Regular cardiac myocyte (primary cell): ENCODE results near the gene TEAD1. TPM values are rescaled to one million over a fixed set of nuclear protein-coding genes. Genes with fewer than 3 reads are reported as not detected.

Experiments
- total RNA-seq: library from RNA; depleted of rRNA; stranded (reverse); fragments of >200 nt; gene quantifications from 2 replicates; pipeline ENCODE4 v1.2.3, GENCODE V29; 2014

Gene TEAD1
- total RNA-seq: 65.7 and 70.7 TPM in 2 replicates

DNA sequence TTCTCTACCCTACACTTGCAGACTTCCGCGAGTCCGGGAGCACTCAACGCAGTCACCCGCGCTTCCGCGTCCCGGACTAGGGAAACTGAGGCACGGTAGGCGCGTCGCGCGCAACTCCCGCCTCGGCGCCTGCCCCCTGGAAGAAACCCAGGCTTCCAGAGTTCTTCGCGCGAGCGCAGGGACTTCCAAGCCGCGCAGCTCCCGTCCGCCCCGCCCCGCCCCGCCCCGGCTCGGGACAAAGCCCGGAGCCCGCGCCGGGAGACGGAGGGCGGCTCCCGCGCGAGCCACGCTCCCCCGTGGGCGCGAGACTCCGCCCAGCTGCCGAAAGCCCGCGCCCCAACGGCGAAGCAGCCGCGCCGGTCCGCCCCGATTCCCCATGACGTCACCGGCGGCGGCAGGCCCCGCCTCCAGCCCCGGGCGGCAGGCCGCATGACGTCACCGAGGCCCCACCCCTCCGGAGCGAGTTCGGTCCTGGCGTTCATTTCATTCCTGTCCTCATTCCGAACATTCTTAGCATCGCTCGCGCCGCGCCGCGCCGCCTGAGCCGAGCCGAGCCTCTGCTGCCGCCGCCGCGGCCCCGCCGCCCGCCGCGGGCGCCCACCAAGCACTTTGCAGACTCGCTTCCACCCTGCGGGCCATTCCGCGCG lies at the start of gene TEAD1:
TEAD1 (plus strand) TSS at position 498 of the 647 bp plus-strand sequence.

